ENCODE results near the gene PTPRT.

PTPRT gene

DNA sequence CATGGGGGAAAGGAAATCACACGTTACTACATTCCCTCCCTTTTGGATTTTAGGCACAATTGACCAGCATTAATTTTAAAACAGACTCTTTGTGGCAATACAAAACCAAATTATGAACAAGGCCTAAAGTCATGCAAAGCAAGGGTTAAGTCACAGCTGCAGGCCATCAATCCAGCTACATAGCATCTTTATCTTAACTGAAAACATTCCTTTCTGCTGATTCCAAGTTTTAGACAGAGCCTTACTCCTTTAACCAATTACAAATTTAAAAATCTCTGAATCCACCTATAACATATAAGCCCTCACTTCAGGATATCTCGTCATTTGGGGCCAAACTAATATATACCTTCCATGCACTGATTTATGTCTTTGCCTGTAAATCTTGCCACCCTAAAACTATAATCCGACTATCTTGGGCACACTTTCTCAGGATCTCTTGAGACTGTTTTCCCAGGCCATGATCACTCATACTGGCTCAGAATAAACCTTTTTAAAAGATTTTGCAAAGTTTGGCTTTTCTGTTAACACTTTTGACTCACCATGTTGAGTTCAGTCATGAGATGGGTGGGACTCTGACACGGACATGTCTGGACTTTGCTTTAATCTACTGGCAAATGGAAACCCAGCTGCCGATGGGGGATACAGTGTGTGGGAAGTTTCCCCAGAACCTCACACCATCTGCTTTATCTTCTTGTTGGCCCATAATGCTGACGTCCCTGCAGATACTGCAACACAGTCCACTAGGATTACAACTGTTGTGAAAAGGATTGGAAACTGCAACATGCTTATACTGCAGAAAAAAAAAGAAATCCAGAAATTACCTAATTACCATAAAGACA is 757.0 kb downstream of the PTPRT start:
- no peak for DNase-seq

DNA sequence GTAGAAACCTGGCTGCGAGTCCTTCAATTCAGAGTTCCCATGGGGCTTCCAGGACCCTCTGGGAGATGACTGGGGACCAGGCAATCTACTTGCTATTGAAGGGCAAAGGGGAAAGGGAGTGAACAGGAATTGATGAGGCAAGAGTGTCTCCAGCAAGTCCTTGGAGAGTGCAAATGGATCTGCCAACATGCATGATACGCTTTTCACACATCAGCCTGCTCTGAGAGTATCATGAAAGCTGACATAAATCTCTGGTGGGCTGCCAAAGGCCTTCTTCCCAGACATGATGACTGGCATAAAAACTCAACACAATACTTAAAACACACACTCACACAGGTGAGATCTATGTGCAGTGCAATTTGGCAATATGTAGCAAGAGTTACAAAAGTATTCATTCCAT is 759.1 kb downstream of the PTPRT start:
- no peak for DNase-seq

DNA sequence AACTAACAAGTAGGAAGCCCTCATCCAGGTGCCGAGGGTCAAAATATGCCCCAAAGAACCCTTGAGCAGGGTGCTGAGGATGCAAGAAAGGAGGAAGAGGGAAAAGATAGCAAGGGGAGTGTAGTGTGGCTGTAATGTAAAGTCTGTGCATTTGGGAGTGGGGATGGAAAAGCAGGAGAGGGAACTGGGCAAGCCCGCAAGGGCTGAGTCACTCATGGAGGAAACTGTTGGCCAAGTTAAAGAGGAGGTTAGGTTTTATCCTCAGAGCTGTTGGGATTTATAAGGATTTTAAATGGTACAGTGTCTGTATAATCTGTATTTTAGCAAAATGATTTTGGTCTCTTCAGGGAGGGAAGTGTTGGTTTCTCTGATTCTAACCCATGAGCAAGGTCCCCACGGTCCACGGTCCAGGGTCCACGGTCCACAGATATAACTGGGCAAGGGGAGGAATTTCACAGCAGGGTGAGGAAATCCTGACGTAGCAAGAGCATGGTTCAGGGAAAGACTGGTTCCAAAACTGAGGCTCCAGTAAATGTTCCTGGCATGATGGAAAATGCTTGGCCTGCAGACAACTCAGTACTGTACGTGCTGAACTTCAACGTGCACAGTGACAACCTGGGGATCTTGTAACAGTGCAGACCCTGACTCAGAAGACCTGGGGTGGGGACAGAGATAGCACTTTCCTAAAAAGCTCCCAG is 759.8 kb downstream of the PTPRT start:
- DNase-seq, result no peak

DNA sequence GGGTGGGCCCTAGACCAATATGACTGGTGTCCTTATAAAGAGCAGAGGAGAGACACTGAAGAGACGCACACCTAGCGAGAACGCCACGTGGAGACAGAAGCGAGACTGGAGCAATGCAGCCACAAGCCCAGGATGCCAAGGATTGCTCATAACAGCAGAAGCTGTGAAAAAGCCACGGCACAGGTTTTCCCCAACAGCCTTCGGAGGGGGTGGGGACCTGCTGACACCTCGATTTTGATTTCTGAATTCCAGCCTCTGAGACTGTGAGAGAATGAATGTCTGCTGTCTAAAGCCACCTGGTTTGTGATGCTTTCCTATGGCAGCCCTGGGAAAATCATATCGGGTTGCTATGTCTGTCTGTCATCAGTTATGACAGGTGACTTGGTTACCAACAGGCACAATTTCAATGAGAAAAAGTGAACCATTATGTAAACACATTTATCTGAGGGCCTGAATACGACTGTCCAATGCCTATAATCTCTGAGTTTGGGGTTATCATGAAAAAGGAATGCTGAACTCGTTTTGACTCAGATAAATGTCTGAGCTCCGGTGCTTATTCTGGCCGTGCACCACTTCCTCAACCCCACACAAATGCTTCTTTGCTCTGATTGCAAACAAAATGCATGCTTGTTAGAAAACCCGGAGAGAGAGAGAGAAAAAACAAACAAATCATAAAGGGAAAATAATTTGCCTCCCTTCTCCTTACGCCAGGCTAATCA is 769.7 kb downstream of the PTPRT start:
- no peak for DNase-seq

DNA sequence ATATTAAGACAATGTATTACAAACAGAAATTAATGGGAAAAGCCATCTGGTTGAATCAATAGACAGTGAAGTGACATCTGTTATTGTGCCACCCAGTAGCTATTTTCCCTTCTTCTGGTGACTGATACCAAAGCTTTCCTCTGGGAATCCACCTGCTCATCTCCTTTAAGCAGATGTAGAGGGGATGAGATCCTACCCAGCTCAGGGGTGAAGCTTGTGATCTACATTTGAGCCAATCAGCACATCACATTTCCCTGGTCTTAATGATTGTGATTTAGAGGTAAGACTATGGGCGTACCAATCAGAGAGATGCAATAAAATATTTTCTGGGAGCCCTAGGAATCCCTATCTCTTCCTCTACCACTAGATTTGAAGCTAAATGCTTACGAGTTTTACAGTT is 782.9 kb downstream of the PTPRT start:
- DNase-seq, result no peak

DNA sequence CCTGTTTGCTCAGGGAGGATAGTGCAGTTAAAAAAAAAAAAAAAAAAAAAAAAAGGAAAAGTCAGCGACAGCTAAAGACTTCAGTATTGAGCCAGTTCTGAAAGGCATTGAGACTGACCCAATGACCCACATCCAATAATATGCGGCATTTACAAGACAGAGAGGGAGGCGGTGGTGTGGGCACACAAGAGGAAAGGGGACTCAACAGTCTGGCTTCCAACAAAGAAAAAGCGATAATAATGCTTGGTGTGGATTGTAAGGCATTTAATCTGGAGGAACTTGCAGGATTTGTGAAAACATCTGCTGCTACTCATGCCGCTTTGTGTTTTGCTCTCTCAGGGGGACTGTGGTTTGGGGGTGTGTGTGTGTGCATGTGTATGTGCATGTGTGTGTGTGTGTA is 787.3 kb downstream of the PTPRT start:
- no peak for DNase-seq

DNA sequence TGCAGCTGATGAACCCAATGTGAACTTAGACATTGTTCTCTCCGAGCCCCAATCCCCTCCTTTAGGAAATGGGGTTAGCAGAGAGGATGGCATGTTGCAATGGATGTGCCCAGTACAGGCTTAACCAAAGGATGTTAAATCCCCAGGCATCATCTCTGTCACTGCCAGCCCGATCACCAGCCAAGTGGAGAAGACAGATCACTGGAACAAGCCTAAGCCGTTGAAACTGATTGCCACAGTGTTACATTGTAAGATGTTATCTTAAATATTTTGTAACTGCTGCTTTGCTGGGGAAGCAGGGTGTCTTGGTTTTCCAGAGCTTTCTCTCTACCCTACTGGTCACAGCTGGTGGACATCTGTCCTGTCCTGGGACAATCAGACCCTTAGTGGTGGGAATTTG is 788.1 kb downstream of the PTPRT start:
- DNase-seq, result no peak

DNA sequence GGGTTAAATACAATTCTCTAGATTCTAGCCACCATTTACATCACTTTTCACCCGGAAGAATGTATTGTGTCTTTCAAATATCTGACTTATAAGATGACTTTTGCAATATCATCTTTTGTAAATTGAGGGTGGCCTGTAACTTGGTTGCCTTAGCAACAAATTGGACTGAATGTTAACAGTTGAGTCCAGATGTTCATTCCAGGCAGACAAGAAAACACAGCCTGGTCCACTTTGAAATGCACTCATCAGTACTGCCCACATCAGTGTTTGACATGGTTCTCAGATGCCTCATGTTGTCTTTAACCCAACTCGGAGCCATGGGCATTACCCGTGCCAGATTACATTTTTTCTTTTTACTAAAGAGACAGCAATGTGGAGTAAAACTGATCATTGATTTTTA is 789.9 kb downstream of the PTPRT start:
- DNase-seq, result no peak

DNA sequence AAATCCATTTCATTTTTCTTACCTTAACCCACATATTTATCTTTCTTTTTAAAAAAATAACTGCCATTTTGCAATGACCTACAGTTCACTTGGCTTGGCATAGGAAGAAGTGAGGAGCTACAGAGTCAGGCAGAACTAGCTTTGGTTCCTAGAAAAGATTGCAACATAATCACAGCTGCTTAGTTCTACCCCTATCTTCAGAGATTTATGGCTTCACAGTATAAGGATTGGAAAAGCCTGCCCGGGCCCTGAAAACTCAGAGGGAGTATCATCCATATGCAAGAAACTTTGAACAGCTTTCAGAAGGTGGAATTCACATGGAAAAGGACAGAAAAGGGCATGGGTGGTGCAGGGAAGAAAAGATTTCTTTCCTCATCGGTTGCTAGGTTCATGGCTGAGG is 797.3 kb downstream of the PTPRT start:
- no peak for DNase-seq

DNA sequence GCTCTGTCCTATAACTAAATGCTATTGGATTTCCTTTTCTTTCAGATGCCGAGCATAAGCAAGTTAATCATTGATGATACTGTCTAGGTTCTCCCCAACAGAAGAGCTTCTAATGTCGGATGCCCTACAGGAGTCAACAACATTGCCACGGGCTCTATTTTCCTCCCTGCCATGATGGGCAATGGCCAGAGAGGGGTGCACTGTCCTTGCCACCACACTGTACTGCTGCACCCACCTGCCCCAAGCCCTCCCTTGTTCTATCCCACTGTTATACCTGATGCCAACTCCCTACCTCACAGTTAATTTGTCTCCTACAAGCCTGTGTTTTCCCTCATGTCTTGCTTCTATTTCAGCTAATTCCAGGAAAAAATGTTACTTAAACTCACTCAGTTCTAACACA is 797.9 kb downstream of the PTPRT start:
- DNase-seq, result no peak

DNA sequence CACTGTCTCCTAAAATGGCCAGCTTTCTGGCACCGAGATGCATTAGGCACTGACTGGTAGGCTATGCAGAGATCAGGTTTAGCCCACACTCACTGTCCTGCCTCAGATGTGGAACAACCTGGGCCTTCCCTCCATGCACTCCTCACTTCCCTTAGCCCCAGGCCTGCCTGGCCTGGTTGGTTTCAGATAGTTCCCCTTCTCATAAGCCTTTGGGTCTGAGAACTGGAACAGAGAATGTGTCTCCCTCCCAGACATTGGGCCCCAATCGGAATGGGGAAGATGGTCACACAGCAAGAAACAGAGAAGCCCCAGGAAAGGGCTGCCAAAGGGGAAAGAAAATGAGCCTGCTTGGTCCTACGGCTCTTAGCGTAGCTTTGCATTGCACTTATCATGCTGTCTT is 809.4 kb downstream of the PTPRT start:
- DNase-seq, result no peak

DNA sequence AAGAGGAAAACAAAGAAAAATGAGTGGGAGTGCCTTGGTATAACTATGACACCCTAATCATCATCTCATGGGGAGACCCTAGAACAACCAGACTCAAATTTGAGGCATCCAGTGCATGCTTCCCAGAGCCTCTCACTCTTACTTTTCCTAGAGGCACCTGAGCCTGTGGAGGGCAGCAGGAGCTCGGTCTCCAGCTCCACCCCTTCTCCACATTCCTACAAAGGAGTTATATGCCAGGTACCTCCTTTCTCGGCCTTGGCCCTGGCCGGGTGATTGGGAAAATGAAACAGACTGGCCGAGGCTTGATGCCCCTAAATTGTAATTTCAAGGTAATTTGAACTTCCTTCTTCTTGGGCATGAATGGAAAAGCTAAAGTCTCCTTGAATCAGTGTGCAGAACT is 810.3 kb downstream of the PTPRT start:
- no peak for DNase-seq

DNA sequence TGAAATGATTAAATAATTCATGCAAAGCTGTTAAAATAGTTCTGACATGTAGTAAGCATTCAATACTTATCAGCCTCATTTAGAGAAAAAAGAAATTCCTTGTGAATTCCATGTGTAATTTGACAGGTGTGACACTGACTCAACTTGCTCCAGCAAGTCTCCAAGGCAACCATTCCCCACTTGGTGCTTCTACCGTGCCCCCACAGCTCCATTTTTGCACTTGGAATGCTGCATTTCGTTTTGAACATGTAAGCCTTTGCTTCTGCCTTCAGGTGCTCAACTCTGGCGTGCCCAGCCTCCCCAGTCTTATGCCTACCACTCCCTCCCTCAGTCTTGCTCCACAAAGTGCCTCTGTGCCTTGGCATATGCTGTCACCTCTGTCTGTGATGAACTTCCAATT is 810.9 kb downstream of the PTPRT start:
- no peak for DNase-seq

DNA sequence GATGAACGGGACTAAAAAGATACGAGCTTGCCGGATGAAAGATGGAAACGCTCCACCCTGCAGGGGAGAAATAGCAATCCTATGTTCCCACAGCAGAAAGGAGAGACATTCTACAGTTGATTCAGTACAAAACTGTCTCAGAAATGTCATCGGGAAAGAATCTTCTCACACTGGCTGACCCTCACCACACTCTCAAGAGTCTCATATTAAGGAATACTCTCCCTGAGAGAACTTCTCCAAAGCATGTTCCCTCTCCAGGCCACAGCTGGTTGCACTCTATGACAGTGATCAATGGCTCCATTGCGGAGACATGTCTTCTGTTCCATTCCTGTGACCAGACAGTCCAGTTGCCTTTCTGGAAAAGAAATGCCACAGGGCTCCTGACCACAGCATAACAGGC is 813.6 kb downstream of the PTPRT start:
- no peak for DNase-seq

DNA sequence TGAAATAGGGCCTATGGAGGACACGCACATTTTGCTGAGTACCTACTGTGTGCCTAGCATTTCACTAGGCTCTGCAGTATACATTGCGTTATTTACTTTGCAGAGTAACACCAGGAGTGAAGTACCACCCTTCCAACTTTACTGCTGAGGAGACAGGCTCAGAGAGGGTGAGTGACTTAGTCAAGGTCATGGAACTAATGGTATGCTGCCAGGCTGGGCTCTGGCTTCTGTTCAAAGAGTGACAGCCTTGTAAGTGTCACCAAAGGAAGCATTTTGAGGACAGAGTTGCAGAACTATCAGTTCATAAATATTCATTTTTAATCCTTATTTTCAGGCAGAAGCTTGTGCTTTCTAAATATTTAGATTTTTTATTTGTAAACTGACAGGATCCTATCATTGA is 816.7 kb downstream of the PTPRT start:
- no peak for DNase-seq

DNA sequence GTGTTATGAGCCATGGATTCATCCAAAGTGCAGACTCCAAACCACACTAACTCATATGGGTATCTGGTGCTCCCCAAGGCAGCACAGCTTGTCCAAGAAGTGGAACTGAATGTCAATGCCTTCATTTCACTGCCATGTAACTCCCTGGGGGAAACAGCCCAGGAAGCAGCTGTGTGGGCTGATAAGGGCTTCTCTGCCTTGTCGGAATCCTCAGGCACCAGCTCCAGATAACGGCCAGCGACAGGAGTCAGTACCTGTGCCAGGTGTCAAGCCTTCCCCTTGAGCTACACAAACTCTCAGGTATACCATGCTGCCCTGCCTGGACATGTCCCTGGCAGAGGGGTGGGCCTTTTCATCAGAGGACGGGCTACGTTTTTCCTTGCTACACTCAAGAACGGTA is 819.6 kb downstream of the PTPRT start:
- DNase-seq, result no peak

DNA sequence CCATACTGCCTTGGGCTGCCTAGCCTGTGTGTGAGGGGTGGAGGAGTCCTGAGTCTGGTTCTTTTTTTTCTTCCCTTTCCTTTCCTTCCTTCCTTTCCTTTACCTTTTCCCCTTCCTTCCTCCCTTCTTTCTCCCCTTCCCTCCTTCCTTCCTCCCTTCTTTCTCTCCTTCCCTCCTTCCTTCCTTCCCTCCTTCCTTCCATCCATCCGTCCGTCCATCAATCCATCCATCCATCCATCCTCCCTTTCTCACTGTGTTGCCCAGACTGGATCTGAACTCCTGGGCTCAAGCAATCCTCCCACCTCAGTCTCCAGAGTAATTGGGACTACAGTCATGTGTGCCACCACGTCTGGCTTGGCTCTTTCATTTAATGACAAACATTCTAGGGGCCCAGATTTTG is 820.8 kb downstream of the PTPRT start:
- no peak for DNase-seq

DNA sequence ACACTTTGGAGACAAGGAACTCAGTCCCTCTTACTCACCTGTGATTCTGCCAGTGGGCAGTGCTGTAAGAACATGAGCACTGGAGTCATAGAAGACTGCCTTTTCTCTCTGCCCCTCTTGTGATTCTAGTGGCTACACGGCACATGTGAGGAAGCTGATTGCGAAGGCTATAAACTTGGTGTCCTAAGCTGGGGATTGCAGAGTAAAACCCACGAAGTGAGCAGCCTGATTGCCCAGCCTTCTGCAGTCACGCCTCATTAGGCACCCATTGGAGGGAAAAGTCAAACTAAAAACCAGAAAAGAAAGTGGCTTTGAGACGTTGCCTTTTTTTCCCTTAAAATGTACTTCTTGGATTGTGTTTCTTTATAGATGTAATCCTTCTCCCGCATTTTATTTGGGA is 823.1 kb downstream of the PTPRT start:
- no peak for DNase-seq

DNA sequence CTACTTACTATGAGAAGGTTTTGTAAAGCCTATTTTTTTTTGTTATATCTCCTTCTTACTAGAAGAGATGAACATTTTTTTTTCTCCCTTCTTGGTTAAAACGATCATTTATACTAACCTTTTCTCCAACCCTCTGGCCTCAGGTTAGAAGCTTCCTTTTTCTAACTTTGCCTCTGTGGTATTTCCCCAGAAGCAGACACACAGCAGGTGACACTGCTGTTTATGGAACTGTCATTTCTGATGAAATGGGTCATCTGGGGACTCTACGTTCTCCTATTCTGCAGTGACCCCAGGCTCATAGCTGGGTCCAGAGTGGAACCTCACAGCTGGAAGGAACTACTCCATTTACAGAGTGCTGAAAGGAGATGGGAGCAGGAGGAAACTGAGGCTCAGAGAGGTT is 825.3 kb downstream of the PTPRT start:
- no peak for DNase-seq

DNA sequence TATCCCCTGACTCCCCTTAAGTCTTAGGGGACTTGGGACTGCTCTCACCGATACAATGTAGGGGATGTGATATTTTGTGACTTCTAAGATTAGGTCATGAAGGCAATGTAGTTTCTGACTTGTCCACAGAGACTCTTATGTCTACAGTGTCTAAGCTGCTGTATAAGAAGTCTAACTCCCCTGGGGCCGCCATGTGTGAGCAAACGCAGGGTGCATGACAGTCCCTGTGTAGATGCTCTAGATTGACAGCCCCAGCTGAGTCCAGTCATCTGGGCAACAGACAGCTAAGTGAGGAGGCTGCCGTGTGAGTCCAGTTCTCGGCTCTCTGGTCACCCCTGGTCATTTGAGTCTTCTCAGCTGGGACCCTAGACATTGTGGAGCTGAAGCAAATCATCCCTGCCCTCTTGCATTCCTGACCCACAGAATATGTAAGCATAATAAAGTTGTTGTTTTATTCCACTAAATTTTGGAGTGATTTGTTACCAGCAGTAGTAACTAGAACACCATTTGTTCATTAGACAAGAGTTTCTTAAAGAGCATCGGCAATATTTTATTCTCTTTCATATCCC is 828.2 kb downstream of the PTPRT start:
- no peak for DNase-seq

DNA sequence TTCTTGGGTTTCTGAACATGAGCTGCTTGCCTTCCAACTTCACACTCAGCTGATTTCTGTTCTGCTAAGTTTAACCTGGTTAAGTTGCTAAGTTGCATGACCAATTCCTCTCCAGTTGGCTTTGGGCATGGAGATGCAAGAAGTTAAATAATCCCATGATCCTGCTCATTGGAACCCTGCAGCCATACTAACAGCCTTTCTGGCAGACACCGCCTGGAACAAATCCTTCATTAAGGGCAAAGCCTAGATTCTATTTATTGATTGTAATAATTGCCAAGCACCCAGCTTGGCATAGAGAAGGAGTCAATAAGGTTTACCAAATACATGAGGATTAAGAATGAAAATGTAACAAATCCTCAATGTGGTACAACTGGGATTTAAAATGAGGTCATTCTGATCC is 829.1 kb downstream of the PTPRT start:
- no peak for DNase-seq

DNA sequence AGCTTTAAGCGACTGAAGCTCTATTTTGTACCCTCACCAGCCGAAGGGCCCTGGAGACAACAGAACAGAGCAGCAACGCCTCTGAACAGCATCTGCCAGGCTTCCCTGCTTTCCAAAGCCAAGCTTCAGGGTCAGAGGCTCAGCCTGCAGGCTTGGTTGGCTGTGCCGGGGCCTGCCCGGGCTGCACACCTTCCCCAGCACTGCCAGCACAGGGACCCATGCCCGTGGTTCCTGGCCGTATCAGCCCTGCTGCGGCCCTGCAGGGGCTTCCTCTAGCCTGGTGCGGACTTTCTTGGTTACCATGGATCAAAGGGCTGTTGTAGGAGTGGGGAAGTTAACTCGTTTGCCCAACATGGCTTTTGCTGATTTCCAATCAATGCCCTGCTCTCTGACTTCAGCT is 830.1 kb downstream of the PTPRT start:
- no peak for DNase-seq

DNA sequence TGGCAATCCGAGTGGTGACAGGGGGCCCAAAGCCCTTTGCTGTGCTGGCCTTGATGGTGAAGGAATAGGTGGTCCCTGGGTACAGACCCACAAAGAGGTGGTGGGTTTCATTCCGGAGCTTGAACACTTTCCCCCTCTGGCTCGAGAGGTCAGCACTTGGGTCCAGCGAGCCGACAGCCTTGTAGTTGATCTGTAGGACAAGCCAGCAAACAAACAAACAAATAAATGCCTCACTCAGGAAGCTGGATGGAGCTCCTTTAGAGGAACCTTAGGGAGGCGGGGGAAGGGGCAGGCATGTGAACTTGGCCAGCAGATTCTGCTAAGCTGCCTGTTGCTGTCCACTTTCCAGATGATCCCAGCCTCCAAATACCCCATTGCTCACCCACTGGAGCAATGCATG is 837.6 kb downstream of the PTPRT start:
- DNase-seq, result no peak

DNA sequence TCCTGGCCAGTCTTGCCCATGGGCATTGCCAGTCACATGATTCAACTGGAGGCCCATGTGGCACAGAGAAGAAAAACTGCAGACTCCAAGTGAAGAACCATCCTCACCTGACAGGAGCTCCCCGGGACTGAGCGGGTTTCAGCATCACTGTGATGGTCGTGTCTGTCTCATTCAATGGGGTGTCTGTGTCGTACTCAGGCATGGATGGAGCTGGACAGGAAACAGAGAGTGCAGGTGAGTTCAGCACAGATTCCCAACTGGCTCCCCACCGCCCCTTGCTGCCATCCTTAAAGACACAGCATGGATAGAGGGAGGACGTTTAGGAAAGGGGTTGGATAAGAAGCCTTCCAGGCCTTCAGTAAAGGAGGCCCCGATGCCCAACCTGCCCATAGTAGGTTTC is 839.2 kb downstream of the PTPRT start:
- DNase-seq, result no peak
